Stimulated activated CD8-positive, alpha-beta memory T cell treated with anti-CD3 and anti-CD28 coated beads, Interleukin-4, amount 100 ng/mL, for 48 hours (primary cell): ENCODE data around the gene SPATS2.

Experiments used
- DNase-seq: peaks from one replicate; pipeline ENCODE4 v3.0.0-alpha.2; 2020

The SPATS2 gene

DNA sequence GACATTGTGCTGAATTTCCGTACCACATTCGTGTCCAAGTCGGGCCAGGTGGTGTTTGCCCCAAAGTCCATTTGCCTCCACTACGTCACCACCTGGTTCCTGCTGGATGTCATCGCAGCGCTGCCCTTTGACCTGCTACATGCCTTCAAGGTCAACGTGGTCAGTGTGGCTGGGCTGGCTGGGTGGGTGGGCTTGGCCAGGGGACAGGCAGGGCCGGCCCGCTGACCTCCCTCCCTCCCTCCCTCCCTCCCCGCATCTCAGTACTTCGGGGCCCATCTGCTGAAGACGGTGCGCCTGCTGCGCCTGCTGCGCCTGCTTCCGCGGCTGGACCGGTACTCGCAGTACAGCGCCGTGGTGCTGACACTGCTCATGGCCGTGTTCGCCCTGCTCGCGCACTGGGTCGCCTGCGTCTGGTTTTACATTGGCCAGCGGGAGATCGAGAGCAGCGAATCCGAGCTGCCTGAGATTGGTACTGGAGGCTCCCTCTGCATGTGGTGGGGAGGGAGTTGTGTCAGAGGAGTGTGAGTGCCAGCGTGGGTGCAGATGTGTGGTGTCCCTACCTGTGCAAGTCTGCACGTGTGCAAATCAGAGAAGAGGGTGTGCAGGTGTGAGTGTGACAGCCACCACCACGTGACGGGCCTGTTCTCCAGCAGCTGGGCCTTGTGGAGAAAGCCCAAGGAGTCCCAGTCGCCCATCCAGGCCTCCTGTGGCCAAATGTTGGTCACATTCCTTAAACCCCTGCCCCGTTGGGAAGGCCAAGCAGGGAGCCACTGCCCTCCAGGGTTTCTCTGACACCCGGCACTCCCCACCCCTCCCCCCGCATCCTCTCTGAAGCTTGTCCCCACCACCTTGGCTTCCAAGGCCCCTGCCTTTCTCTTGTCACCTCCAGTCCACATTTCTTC lies 176.9 kb downstream of the SPATS2 start:
- DNase-seq: no peak

DNA sequence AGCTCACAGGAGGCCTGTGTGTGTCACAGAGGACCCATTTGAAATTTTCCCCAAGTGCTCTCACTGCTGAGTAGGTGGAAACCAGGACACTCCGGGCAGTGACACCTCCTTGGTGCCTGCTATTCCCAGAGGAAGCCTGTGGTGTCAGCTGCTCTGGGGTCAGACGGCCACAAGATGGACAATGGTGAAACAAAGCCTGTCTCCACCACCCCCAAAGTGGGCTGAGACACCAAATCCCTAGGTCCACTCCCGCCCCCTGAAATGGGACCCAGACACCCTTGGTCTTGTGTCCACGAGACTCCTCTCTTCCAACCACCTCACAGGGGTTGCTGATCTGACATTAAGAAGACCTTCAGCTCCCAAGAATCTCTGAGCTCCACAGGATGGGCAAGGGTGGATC lies 178.6 kb downstream of the SPATS2 start:
- DNase-seq: no peak

- no peak for DNase-seq
These were observed 179.2 kb downstream of the SPATS2 start for GRCh38 chr12:49546481-49546880.

- DNase-seq: no peak
These were observed 179.9 kb downstream of the SPATS2 start for GRCh38 chr12:49547090-49547690.

DNA sequence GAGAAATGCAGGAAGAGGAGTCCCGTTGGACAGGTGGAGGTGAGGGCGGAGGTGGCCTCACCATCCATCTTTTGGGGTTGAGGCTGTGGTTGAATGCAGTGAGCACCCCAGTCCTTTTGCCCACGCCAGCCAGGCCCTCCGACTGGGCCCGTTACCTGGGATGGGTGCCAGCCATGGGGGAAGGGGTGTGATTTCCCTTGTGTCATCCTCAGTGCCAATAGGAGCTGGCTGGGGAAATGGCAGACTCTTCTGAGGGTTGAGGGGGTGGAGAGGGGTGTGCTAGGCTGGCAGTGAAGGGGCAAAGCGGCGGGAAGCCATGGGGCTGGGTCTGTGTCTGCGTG lies 181.2 kb downstream of the SPATS2 start:
- no peak for DNase-seq

DNA sequence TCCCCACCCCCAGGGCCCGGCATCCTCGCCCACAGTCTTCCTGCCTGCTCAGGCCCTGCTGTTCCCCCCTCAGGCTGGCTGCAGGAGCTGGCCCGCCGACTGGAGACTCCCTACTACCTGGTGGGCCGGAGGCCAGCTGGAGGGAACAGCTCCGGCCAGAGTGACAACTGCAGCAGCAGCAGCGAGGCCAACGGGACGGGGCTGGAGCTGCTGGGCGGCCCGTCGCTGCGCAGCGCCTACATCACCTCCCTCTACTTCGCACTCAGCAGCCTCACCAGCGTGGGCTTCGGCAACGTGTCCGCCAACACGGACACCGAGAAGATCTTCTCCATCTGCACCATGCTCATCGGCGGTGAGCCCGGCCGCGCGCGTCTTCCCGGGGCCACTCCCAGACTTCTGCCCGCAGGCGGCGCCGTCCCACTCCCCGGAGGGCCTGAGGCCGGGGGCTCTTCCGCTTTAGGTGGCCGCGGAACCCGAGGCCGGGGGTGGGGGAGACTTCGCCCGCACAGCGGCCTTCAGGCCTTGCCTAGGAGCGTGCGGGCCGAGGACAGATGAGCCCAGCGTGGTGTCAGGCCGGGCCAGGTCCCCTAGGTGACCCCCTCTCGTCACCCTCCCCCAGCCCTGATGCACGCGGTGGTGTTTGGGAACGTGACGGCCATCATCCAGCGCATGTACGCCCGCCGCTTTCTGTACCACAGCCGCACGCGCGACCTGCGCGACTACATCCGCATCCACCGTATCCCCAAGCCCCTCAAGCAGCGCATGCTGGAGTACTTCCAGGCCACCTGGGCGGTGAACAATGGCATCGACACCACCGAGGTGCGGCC lies 181.8 kb downstream of the SPATS2 start:
- DNase-seq: peak; percentile 60

DNA sequence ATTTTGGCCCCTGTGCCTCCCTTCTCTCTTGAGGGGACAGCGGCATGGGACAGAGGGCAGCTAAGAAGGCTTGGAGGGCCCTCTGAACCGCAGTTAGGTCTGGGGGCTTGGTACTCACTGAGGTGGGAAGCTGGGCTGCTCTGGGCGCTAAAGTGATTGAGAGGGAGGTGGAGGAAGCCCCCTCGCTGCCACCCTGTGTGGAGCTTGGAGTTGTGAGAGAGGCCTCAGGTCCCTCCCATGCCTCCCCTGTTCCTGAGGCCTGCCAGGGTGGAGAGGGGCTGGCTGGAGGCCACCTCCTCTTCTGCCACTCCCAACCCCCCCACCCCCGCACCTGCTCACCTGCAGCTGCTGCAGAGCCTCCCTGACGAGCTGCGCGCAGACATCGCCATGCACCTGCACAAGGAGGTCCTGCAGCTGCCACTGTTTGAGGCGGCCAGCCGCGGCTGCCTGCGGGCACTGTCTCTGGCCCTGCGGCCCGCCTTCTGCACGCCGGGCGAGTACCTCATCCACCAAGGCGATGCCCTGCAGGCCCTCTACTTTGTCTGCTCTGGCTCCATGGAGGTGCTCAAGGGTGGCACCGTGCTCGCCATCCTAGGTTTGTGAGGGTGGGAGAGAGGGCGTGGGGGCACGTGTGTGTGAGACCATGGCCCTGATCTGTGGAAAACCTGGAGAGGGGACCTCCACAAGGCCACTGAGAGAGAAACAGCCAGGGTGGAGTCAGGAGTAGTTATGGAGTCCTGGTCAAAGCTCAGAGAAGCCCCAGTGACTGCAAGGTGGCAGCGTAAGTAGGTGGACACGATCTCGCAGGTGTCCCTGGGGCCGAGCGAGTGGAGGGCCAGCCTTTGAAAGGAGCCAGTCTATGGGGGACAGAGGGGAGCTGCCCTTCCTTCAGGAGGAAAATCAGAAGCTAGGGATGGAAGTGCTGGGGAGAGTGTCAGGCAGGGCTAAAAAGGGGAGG lies 182.8 kb downstream of the SPATS2 start:
- no peak for DNase-seq

GRCh38 chr12:49550693-49551252 lies 183.5 kb downstream of the SPATS2 start:
- no peak for DNase-seq

GRCh38 chr12:49552014-49552413 lies 184.8 kb downstream of the SPATS2 start:
- DNase-seq: no peak

DNA sequence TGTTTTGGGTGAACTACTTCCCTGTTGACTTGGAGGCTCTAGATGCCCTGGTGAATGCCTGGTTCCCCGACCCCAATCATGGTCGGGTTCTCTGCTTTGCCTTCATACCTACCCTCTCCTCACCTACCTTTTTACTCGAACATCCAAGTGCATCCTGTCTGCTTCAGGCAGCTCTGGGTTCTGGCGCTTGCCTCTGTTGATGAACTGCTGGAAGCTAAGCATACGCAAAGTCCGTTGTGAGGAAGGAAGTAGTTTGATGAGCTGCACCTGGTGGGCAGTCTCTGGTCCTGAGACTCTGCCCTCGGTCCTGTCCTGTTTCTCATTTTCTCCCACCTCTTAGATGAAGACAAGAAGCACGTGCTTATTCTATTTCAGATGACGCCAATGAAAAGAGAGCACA lies 185.2 kb downstream of the SPATS2 start:
- no peak for DNase-seq

GRCh38 chr12:49552899-49553298 lies 185.6 kb downstream of the SPATS2 start:
- DNase-seq: no peak

DNA sequence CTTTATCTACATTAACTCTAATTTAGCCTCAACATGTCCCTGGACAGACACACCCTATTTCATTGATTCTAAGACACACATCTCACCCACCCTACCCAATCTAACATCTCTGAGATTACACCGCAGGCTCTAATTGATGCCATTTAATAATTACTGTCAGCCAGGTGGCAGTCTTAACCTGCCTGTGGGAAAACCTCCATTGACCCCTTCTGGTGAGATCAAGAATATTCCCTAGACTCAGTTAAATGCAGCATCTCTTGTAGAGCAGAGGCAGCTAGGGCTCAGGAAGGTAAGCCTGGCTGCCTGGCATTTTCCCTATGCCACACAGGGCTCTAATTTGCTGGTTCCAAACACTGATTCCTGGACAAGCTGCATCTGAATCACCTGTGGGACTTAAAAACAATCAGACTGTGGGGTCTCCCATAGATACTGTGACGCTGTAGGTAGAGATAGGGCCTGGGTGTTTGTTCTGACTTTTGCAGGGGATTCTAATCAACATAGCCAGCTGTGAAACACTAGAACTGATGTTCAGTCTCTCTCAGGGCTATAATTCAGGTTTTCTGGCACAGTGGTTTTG lies 186.3 kb downstream of the SPATS2 start:
- no peak for DNase-seq

DNA sequence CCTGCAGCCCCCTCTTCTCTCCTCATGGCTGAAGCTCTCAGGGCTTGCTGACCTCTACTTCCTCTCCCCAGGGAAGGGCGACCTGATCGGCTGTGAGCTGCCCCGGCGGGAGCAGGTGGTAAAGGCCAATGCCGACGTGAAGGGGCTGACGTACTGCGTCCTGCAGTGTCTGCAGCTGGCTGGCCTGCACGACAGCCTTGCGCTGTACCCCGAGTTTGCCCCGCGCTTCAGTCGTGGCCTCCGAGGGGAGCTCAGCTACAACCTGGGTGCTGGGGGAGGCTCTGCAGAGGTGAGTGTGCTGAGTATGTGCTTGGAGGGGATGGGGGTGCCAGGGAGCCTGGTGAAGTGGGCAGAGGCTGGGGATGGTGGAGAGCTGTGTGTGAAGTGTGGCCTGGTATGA lies 187.0 kb downstream of the SPATS2 start:
- no peak for DNase-seq

GRCh38 chr12:49555631-49556390 lies 188.5 kb downstream of the SPATS2 start:
- DNase-seq: no peak

DNA sequence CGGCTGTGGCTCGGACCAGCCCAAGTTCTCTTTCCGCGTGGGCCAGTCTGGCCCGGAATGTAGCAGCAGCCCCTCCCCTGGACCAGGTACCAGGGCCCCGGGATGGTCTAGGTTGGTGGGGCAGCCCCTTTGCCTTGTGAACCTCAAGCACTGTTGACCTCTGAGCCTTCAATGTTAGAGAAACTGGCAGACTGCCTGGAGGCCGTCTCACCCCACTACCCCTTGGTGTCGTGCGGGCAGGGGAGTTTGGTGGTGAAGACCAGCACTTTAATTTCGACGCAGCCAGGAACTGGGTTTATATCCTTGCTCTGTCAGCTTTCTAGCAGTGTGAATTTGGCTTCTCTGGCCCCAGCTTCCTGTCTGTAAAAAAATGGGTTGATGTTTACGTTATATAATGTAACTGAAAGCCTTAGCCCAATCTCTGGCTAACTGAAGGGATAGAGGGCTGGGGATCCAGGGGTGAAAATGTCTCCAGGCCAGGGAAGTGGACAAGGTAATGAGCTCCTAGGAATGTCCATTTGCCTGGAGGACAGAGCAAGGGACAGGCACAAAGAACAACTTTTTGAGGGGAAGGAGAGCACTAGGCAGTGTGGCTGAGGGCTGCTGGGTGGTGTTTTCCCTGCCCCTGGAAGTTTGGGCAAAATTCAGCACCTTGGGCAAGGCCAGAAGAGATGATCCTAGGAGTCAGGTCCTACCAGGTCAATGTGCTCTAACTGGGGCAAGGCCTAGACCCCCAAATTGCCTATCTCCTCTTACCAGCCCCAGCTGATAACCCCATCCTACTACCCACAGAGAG lies 189.3 kb downstream of the SPATS2 start:
- no peak for DNase-seq

- no peak for DNase-seq
These were observed 190.1 kb downstream of the SPATS2 start for GRCh38 chr12:49557187-49557916.

GRCh38 chr12:49557917-49558215 lies 190.6 kb downstream of the SPATS2 start:
- DNase-seq: no peak

DNA sequence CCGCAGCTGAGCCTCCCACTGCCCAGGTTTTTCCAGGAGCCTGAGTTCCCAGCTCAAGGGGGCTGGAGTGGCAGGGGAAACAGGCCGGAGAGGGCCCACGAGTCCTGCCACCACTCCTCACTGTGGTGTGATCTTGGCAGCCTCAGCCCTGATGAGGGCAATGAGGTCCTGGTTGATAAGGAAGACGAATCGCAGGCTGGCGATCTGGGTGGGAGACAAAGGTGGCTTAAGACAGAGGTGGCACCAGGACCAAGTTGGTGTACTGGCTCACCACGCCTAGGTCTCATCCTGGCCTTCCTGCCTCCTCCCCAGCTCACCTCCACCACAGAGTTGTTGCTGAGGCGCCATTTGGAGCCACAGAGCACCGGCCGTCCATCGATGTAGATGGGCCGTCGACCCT lies 191.3 kb downstream of the SPATS2 start:
- DNase-seq: no peak

- DNase-seq: no peak
These were observed 191.9 kb downstream of the SPATS2 start for GRCh38 chr12:49559011-49559675.
